GM19099 (cell line): Measurements from ENCODE around the gene PRDM13.

Experiments used
- POLR2A ChIP-seq: IDR thresholded peaks from 3 replicates; pipeline ENCODE4 v1.6.1; 2011; ENCODE audit warnings: low read depth; ENCODE audit not compliant: insufficient read length; ENCODE audit errors: extremely low read depth

Gene PRDM13

DNA sequence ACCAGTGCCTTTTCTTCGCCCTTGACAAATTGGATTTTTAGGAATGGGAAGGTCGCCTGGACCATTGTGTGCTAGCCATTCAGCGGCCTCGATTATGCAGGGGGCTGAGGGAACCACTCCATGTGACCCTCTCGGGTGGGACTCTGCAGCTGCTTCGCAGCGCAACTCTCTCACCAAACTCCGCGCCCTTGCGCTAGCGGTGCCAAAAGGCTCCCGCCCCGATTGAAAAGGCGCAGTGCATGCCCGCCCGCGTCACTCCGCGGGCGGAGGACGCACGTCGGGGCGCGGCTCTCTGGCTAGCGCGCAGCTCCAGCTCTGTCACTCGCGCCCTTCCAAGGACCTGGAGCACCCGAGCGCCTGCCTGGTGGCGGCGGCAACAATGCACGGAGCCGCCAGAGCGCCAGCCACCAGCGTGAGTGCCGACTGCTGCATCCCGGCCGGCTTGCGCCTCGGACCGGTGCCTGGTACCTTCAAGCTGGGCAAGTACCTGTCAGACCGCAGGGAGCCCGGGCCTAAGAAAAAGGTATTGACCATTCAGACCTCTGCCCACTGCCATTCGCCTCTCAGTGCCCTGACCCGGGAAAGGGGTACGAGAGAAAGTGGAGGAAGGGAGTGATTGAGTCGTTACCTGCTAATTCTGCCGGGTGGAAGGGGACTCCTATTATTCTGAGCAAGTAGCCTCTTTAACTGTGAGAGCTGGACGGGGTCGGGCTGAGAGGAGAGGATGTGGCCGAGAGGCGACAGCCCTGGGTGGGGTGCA is at the start of gene PRDM13:
Gene PRDM13 (plus strand): TSS at position 178 of the 760 bp plus-strand sequence. CDS start 202 bp downstream, at position 380.
- no peak for TF ChIP-seq POLR2A

DNA sequence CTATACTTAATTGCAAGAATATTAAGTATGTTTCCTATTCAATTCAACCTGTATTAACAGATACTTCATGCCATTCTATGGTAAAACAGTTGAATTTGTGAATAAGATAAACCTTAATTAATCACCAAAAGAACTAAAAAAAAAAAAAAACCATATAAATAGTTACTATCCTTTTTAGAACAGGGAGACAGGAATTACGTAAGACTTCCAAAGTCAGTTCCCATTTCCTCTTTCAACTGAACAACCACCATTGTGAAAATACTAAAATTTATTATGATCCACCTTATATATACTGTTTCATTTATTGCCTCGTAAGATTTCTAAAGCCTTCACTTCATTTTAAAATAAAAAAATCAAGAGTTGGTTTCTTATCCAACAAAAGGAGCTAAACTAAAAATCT is 47.6 kb upstream of the PRDM13 start:
- no peak for TF ChIP-seq POLR2A

- TF ChIP-seq POLR2A: no peak
These were observed 46.0 kb upstream of the PRDM13 start for GRCh38 chr6:99560668-99561067.

DNA sequence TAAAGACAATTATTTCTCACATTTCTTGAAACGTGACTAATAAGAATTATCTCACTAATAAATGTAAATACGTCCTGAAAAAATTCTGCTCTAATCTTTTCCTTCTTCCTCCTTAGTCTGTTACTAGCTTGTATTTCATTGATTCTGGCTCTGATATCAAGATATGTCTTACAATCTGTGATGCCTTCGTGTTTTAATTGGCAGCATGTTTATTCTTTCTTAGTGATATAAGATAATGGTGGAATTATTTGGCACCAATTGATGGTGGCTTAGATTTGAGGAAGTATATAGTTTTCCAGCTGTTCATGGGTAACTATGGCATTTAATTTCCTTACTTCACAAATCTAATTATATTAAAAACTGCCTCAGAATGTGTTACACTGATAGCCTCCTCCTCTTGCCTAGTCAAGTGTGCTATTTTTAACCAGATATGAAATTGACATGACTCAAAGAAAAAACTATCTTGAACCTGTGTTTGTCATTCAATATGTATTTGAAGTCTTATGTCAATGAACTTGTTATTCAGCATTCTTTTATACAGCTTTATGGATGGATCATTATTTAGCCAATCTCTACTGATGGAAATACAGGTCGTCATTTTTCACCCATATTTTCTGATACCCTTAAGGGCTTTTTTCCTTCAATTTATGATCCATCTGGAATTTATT is 43.4 kb upstream of the PRDM13 start:
- TF ChIP-seq POLR2A: no peak

DNA sequence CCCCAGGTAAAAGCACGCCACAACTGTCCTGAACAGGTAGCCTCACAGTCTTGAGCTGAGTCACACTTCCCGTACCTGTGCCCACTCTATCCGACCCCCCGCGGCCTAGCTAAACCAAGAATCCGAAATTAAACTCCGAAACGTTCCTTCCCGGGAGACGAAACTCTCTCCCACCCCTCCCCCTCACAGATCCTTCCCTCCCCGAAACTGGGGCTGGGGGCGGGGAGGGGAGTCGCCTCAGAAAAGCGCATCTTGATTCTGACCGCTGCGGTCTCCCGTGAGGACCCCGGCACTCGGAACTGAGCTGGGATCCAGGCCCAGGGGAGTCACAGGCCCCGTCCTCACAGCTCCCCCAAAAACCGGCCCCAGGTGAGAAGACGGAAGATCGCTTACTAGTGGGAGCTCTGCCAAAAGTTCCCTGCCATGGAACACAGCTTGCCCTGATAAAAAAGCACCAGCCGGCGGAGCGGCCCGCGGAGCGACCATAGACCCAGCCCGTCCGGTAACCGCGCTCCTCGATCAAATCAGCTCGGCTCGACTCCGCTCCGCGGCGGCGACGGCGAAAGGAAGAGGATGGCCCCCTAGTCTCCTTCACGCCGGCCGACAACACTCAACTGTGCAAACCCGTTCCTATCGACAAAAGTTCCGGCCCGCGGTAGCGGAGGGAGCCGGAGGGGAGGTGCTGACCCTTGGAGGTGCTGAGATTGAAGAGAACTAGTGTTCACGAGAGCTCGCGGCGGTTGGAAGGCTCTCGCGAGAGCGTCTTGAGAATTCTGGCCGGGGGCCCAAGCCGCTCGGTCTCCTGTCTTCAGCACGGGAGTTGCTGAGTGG is 38.3 kb upstream of the PRDM13 start, which contains the start of gene CCNC:
Gene CCNC (minus strand): TSS at position 558 of the 831 bp plus-strand sequence. CDS start 133 bp downstream, at position 425.
- peak; percentile 94 for TF ChIP-seq POLR2A

DNA sequence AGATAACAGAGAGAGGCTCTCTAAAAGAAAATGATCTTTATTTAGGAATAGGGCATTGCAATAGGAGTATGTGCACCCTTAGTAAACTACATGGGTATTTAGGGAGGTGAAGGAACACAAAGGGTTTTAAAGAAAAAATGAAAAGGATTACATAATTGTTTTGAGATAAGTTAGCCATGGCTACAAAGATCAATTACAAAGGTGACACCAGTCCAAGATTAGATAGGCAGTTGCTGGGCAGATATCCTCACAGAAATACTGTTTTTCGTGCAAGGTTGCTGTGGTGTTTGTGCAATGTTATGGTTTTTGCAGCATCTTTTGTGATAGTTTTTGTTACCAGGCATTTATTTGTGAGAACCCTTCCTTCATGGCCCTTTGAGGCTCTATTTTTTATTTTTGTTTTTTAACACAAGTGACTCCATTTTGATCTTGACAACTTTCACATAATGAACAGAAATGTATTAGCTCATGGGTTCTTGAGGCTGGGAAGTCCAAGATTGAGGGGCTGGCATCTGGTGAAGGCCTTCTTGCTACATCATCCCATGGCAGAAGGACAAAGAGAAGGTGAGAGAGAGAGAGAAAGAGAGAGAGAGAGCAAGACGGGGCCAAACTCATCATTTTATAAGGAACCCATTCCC is 32.5 kb upstream of the PRDM13 start:
- TF ChIP-seq POLR2A: no peak

GRCh38 chr6:99575544-99576227 is 30.9 kb upstream of the PRDM13 start:
- no peak for TF ChIP-seq POLR2A

DNA sequence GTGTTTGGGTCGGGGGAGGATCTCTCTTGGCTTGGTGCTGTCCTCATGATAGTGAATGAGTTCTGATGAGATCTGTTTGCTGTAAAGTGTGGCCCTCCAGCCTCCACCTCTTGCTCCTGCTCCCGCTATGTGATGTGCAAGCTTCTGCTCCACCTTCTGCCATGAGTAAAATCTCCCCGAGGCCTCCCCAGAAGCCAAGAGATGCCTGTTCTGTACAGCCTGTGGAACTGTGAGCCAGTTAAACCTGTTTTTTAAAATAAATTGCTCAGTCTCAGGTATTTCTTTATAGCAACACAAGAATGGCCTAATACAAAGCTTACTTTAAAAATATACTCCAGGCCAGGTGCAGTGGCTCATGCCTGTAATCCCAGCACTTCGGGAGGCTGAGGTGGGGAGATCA is 26.9 kb upstream of the PRDM13 start:
- no peak for TF ChIP-seq POLR2A

GRCh38 chr6:99587792-99588191 is 18.8 kb upstream of the PRDM13 start:
- TF ChIP-seq POLR2A: no peak

DNA sequence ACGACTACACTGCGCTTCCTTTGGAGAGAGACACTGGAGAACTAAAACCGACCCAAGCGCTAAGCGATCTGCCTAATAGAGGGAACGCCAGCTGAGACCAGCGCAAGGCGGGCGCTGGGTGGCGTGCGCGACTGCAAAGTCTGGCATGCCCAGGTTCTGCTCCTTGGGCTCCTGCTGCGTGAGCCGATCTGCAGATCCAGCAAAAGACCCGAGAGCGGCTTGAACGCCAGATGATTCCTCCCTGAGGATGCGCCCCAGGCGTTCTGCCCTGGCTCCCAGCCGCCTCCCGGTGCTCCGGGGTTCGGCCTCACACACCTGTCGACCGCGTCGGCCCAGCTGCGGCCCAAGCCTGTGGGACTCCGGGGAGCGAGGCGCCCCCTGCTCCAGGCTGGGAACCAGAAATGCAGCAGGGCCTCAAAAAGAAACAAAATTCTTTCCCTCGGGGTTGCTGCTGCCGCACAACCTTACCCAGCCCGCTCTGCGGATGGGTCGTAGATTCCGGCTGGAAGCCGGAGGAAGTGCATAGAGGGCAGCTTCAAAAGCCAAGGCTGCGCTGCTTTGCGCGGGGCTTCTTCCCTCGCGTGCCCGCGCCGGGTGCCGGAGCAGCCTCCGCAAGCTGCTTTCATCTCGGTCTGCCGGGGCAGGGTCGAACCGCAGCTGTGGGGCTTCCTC is 17.9 kb upstream of the PRDM13 start:
- no peak for TF ChIP-seq POLR2A

GRCh38 chr6:99589290-99589672 is 17.4 kb upstream of the PRDM13 start:
- TF ChIP-seq POLR2A: no peak

- TF ChIP-seq POLR2A: no peak
These were observed 16.6 kb upstream of the PRDM13 start for GRCh38 chr6:99589907-99590493.
